H1 (cell line): ENCODE measurements around the gene TRHDE.

ENCODE experiments used
- BACH1 ChIP-seq: IDR thresholded peaks from 2 replicates; pipeline ENCODE4 v1.6.1; 2012; ENCODE audit warnings: low read length, improper control_type of control experiment
- EZH2 ChIP-seq: fragments of 200-600 bp; sonication (generic); IDR thresholded peaks from 2 replicates; pipeline ENCODE4 v1.7.1; 2012; ENCODE audit warnings: low read depth, mild to moderate bottlenecking, moderate library complexity, low read length, inconsistent platforms; ENCODE audit not compliant: severe bottlenecking
- POLR2A ChIP-seq, 2 experiments: IDR thresholded peaks; 1 replicate in 1 of 2; 2 replicates in 1 of 2; pipeline ENCODE4 v1.6.1; 2011; ENCODE audit warnings: low read depth in 2 of 2, low read length in 2 of 2, mild to moderate bottlenecking in 2 of 2; ENCODE audit errors: control extremely low read depth in 1 of 2

DNA sequence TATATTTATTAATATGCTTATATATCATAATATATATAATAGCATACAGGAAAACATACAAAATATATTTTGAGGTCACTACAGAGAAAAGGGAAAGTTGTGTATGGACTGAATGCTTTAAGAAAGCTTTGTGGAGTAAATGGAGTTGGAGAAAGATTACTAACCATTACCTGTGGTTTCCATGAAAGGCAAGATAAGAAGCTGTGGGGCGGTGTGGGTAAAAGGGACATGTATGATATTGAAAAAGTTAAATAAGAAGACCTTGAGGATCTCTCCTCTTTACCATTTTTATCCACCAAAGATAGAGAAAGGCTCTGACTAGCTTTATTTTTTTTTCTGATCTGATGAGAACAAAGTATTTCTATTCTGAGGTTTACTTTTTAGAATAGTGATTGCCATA is 404.4 kb downstream of the TRHDE start:
- TF ChIP-seq POLR2A (IDR thresholded peaks at IDR 0.05; ENCODE audit: control extremely low read depth in 1 of 2, low read depth in 2 of 2, low read length in 2 of 2) = no peak
- no peak for TF ChIP-seq BACH1
- no peak for TF ChIP-seq EZH2
